GM12891 (cell line): Measurements from ENCODE around the gene EFNA3.

Experiments
- POLR2A ChIP-seq: IDR thresholded peaks from 2 replicates; pipeline ENCODE4 v1.6.1; 2011; ENCODE audit warnings: low read depth, low read length, control low read depth
- POLR2AphosphoS5 ChIP-seq: IDR thresholded peaks from 2 replicates; pipeline ENCODE4 v1.6.1; 2011; ENCODE audit warnings: low read depth, low read length, control low read depth
- SPI1 ChIP-seq: IDR thresholded peaks from 2 replicates; pipeline ENCODE4 v1.6.1; 2011; ENCODE audit warnings: low read depth, low read length, control low read depth
- TAF1 ChIP-seq: IDR thresholded peaks from 2 replicates; pipeline ENCODE4 v1.6.1; 2011; ENCODE audit warnings: low read depth, low read length, control low read depth

DNA sequence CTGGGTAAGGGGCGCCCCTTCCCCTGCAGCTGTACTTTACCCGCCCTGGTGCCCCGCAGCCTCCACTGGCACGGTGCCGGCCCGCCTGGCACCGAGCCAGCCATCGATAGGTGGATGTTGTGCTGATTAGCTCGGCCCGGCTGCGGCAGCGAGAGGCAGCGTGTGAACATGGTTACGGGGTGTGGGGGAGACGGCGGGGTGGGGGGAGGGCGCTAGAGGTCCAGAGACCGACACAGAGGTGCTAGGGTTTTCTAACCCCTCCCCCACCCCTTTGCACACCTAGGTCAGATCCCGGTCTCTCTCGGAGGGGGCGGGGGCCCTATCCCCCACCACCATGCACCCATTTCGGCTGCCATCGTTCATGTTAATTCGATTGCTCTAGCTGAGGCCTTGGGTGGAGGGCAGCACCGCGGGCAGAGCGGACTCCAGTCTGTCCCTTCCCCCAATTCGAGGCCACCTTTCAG, 8.4 kb upstream of the EFNA3 start:
- TF ChIP-seq POLR2A, result no peak
- TF ChIP-seq TAF1, result no peak
- no peak for TF ChIP-seq POLR2AphosphoS5
- no peak for TF ChIP-seq SPI1
